Neural cell (in vitro differentiated cells): Measurements from ENCODE around the gene AGAP3. TPM values are rescaled to one million over a fixed set of nuclear protein-coding genes. Genes with fewer than 3 reads are reported as not detected.

Experiments
- H2AFZ ChIP-seq: fragments of 200-600, 300-800 bp; sonication (generic), shearing (Covaris generic); 2 replicates; pipeline ENCODE4 v1.6.0; 2014; ENCODE audit warnings: low read depth, mild to moderate bottlenecking, antibody characterized with exemption, low read length, moderate library complexity
- H3F3A ChIP-seq: fragments of 200-600 bp; shearing (Covaris generic); 2 replicates; pipeline ENCODE4 v1.6.1; 2016; ENCODE audit warnings: mild to moderate bottlenecking, moderate library complexity, mixed read lengths, antibody characterized with exemption, low read length; ENCODE audit not compliant: insufficient read depth, poor library complexity, severe bottlenecking
- H3K27ac ChIP-seq: fragments of 200-600, 300-800 bp; sonication (generic), shearing (Covaris generic); 2 replicates; pipeline ENCODE4 v1.5.1; 2014; ENCODE audit warnings: mild to moderate bottlenecking, low read length, moderate library complexity
- H3K27me3 ChIP-seq: fragments of 300-800, 200-600 bp; sonication (generic), shearing (Covaris generic); 2 replicates; pipeline ENCODE4 v1.6.0; 2014; ENCODE audit warnings: mild to moderate bottlenecking, low read depth, low read length, moderate library complexity; ENCODE audit not compliant: insufficient read depth
- H3K36me3 ChIP-seq: fragments of 300-800, 200-600 bp; sonication (generic), shearing (Covaris generic); 2 replicates; pipeline ENCODE4 v1.5.1; 2014; ENCODE audit warnings: mild to moderate bottlenecking, antibody characterized with exemption, low read length, moderate library complexity; ENCODE audit not compliant: insufficient read depth
- H3K4me2 ChIP-seq: fragments of 300-800, 200-600 bp; sonication (generic), shearing (Covaris generic); 2 replicates; pipeline ENCODE4 v1.6.0; 2014; ENCODE audit warnings: mild to moderate bottlenecking, low read length
- H3K4me3 ChIP-seq: fragments of 300-800, 200-600 bp; sonication (generic), shearing (Covaris generic); 2 replicates; pipeline ENCODE4 v1.5.1; 2014; ENCODE audit warnings: mild to moderate bottlenecking, low read length, moderate library complexity
- H3K79me2 ChIP-seq: fragments of 200-600 bp; shearing (Covaris generic); replicated peaks from 2 replicates; pipeline ENCODE4 v1.6.0; 2014; ENCODE audit warnings: mild to moderate bottlenecking, low read length, moderate library complexity; ENCODE audit not compliant: insufficient read depth
- H3K9ac ChIP-seq: fragments of 300-800, 200-600 bp; sonication (generic), shearing (Covaris generic); 2 replicates; pipeline ENCODE4 v1.6.1; 2016; ENCODE audit warnings: mild to moderate bottlenecking, low read length, mixed read lengths
- H3K9me2 ChIP-seq: fragments of 200-600 bp; shearing (Covaris generic); 2 replicates; pipeline ENCODE4 v1.6.1; 2016; ENCODE audit warnings: mild to moderate bottlenecking, low read length, mixed read lengths; ENCODE audit not compliant: insufficient read depth
- H3K9me3 ChIP-seq: fragments of 200-600, 300-800 bp; sonication (generic), shearing (Covaris generic); 2 replicates; pipeline ENCODE4 v1.6.1; 2016; ENCODE audit warnings: mild to moderate bottlenecking, mixed run types, low read length, moderate library complexity, mixed read lengths
- H4K20me1 ChIP-seq: fragments of 200-600 bp; shearing (Covaris generic); 2 replicates; pipeline ENCODE4 v1.6.1; 2016; ENCODE audit warnings: mild to moderate bottlenecking, mixed run types; ENCODE audit not compliant: insufficient read depth
- EP300 ChIP-seq: fragments of 450-650 bp; conservative IDR thresholded peaks from 2 replicates; pipeline ENCODE4 v1.6.1; 2014; ENCODE audit warnings: antibody characterized with exemption, mild to moderate bottlenecking, moderate library complexity; ENCODE audit not compliant: poor library complexity, severe bottlenecking
- EZH2 ChIP-seq: fragments of 200-600, 300-800 bp; shearing (Covaris generic), sonication (generic); IDR thresholded peaks from 2 replicates; pipeline ENCODE4 v1.6.1; 2014; ENCODE audit warnings: antibody characterized with exemption, low read length, borderline replicate concordance, mild to moderate bottlenecking; ENCODE audit not compliant: insufficient read depth, poor library complexity, severe bottlenecking
- MXI1 ChIP-seq: fragments of 450-650 bp; conservative IDR thresholded peaks from 2 replicates; pipeline ENCODE4 v1.6.1; 2014; ENCODE audit warnings: antibody characterized with exemption, mild to moderate bottlenecking; ENCODE audit not compliant: poor library complexity, severe bottlenecking
- POLR2AphosphoS5 ChIP-seq: IDR thresholded peaks from 2 replicates; pipeline ENCODE4 v1.6.1; 2012
- RAD21 ChIP-seq: fragments of 450-650 bp; conservative IDR thresholded peaks from 2 replicates; pipeline ENCODE4 v1.6.1; 2014; ENCODE audit warnings: antibody characterized with exemption, mild to moderate bottlenecking, moderate library complexity
- SMC3 ChIP-seq: fragments of 450-650 bp; conservative IDR thresholded peaks from 2 replicates; pipeline ENCODE4 v1.6.1; 2014; ENCODE audit warnings: antibody characterized with exemption, mild to moderate bottlenecking, moderate library complexity; ENCODE audit not compliant: poor library complexity
- TAF1 ChIP-seq: IDR thresholded peaks from 2 replicates; pipeline ENCODE4 v1.6.1; 2012; ENCODE audit warnings: low read depth
- polyA plus RNA-seq: library from polyadenylated mRNA; depleted of rRNA; stranded (reverse); fragments of >200 nt; gene quantifications from 2 replicates; pipeline ENCODE4 v1.2.3, GENCODE V29; 2014
- TF ChIP-seq, protein P1 (sequence below): IDR thresholded peaks from 2 replicates; pipeline ENCODE4 v1.6.1; 2012; ENCODE audit warnings: borderline replicate concordance
- TF ChIP-seq, protein P2 (sequence below): fragments of 450-650 bp; IDR thresholded peaks from 2 replicates; pipeline ENCODE4 v1.5.1; 2014; ENCODE audit warnings: antibody characterized with exemption, mild to moderate bottlenecking, moderate library complexity; ENCODE audit not compliant: poor library complexity, severe bottlenecking

The AGAP3 gene
- polyA plus RNA-seq, 1 donor from 2014 or later: 117 TPM

DNA sequence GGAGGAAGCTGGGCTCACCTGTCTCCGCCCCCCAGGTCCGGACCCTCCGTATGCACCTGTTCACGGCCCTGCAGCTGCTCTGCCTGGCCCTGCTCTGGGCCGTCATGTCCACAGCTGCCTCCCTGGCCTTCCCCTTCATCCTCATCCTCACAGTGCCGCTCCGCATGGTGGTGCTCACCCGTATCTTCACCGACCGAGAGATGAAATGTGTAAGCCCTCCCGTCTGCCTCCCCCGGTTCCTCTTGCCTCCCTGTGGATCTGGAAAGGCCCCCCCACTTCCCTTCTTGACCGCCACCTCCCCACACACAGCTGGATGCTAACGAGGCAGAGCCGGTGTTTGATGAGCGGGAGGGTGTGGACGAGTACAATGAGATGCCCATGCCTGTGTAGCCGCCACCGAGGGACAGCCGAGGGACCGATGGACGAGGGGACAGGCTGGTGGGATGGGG is 10.3 kb upstream of the AGAP3 start:
- no peaks in the 10 kb centered on the region for H3K9me3 ChIP-seq
- no peaks in the 10 kb centered on the region for H3K9me2 ChIP-seq
- no peaks in the 10 kb centered on the region for H4K20me1 ChIP-seq
- H3K79me2 ChIP-seq: peaks cover 13% of the 10 kb centered on the region
- no peak overlapping the region for H3K4me3 ChIP-seq
- H3F3A ChIP-seq: no peaks in the 10 kb centered on the region
- H3K4me2 ChIP-seq: no peak overlapping the region
- H3K9ac ChIP-seq: no peak overlapping the region
- no peaks in the 10 kb centered on the region for H3K36me3 ChIP-seq
- H3K27ac ChIP-seq: no peak overlapping the region
- H3K27me3 ChIP-seq: no peaks in the 10 kb centered on the region
- H2AFZ ChIP-seq: no peak overlapping the region
- TF ChIP-seq, protein P1, sequence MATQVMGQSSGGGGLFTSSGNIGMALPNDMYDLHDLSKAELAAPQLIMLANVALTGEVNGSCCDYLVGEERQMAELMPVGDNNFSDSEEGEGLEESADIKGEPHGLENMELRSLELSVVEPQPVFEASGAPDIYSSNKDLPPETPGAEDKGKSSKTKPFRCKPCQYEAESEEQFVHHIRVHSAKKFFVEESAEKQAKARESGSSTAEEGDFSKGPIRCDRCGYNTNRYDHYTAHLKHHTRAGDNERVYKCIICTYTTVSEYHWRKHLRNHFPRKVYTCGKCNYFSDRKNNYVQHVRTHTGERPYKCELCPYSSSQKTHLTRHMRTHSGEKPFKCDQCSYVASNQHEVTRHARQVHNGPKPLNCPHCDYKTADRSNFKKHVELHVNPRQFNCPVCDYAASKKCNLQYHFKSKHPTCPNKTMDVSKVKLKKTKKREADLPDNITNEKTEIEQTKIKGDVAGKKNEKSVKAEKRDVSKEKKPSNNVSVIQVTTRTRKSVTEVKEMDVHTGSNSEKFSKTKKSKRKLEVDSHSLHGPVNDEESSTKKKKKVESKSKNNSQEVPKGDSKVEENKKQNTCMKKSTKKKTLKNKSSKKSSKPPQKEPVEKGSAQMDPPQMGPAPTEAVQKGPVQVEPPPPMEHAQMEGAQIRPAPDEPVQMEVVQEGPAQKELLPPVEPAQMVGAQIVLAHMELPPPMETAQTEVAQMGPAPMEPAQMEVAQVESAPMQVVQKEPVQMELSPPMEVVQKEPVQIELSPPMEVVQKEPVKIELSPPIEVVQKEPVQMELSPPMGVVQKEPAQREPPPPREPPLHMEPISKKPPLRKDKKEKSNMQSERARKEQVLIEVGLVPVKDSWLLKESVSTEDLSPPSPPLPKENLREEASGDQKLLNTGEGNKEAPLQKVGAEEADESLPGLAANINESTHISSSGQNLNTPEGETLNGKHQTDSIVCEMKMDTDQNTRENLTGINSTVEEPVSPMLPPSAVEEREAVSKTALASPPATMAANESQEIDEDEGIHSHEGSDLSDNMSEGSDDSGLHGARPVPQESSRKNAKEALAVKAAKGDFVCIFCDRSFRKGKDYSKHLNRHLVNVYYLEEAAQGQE: no peak
- TF ChIP-seq, protein P2, sequence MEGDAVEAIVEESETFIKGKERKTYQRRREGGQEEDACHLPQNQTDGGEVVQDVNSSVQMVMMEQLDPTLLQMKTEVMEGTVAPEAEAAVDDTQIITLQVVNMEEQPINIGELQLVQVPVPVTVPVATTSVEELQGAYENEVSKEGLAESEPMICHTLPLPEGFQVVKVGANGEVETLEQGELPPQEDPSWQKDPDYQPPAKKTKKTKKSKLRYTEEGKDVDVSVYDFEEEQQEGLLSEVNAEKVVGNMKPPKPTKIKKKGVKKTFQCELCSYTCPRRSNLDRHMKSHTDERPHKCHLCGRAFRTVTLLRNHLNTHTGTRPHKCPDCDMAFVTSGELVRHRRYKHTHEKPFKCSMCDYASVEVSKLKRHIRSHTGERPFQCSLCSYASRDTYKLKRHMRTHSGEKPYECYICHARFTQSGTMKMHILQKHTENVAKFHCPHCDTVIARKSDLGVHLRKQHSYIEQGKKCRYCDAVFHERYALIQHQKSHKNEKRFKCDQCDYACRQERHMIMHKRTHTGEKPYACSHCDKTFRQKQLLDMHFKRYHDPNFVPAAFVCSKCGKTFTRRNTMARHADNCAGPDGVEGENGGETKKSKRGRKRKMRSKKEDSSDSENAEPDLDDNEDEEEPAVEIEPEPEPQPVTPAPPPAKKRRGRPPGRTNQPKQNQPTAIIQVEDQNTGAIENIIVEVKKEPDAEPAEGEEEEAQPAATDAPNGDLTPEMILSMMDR: no peak
- TF ChIP-seq MXI1 (no peak), EZH2 (no peak), EP300 (no peak), TAF1 (no peak), SMC3 (no peak), RAD21 (no peak), POLR2AphosphoS5 (no peak)

DNA sequence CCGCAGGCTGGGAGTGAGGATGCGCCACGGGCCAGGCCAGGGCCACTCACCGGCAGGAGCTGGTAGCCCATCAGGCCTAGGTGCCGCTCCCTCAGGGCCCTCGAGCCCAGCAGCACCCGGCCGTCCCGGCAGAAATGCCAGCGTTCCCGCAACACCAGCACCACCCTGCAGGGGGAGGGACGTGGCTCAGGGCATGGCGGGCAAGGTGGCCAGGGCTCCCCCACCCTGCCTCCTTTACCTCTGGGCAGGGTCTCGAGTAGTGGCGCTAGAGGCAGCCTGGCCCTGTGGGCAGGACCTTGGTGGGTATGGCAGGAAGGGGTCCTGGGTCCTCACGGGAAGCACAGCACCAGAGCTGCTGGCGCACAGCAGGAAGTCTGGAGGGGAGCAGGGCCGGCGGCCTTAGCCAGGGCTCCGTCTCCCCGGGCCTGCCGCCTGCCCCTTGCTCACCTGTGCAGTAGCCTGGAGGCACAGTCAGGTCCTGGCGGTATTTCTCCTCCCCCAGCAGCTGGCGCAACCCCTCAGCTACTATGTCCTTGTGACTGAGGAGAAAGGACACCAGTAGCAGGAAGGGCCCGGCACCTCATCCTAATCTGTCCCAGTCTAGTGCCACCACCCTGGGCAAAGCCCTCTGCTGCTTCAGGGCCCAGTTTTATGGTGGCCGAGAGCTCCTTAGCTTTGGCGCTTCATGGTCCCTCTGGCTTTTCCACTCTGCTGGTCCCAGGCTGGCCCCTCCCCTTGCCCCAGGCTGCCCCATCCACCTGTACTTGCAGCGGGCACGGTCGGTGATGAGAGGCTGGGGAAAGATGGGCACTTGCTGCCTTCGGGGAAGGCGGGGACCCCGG is 9.2 kb upstream of the AGAP3 start:
- Histone ChIP-seq H3K27ac (no peak overlapping the region), H3K9ac (no peak overlapping the region), H2AFZ (no peak overlapping the region), H3F3A (no peaks in the 10 kb centered on the region), H4K20me1 (no peaks in the 10 kb centered on the region), H3K36me3 (no peaks in the 10 kb centered on the region), H3K4me3 (no peak overlapping the region), H3K79me2 (peaks cover 13% of the 10 kb centered on the region), H3K27me3 (no peaks in the 10 kb centered on the region), H3K9me3 (no peaks in the 10 kb centered on the region), H3K4me2 (no peak overlapping the region), H3K9me2 (no peaks in the 10 kb centered on the region)
- TF ChIP-seq, protein P1: no peak
